Chondrocyte (in vitro differentiated cells): ENCODE data around the gene GALP. TPM values are rescaled to one million over a fixed set of nuclear protein-coding genes. Genes with fewer than 3 reads are reported as not detected.
"Not testable (repeated sequence)": the region's sequence is repeated elsewhere in the genome, so short reads cannot be mapped to it uniquely, and the experiment has no call there.

Source experiments
- DNase-seq: peaks from one replicate; pipeline ENCODE4 v3.0.0; 2021; ENCODE audit warnings: mixed read lengths, low spot score
- H3K27ac Mint-ChIP-seq: one replicate; pipeline ENCODE4 v1.8.0; 2021; ENCODE audit warnings: mild to moderate bottlenecking, moderate library complexity, mixed read lengths; ENCODE audit not compliant: unreplicated experiment
- H3K27me3 Mint-ChIP-seq: 2 replicates; pipeline ENCODE4 v1.8.0; 2021; ENCODE audit warnings: low read depth, mixed read lengths
- H3K36me3 Mint-ChIP-seq: 2 replicates; pipeline ENCODE4 v1.8.0; 2021; ENCODE audit warnings: low read depth, mixed read lengths
- H3K4me1 Mint-ChIP-seq: 2 replicates; pipeline ENCODE4 v1.8.0; 2021; ENCODE audit warnings: low read depth, mild to moderate bottlenecking, mixed read lengths
- H3K4me3 Mint-ChIP-seq: one replicate; pipeline ENCODE4 v1.8.0; 2021; ENCODE audit warnings: mild to moderate bottlenecking, moderate library complexity, mixed read lengths; ENCODE audit not compliant: unreplicated experiment
- H3K9me3 Mint-ChIP-seq: 2 replicates; pipeline ENCODE4 v1.8.0; 2021; ENCODE audit warnings: low read depth, mixed read lengths
- CTCF ChIP-seq: fragments of 200-600 bp; sonication (generic); IDR thresholded peaks from 2 replicates; pipeline ENCODE4 v1.5.0; 2021; ENCODE audit warnings: antibody characterized with exemption, mild to moderate bottlenecking, moderate library complexity
- total RNA-seq: library from RNA; stranded (reverse); gene quantifications from 3 replicates; pipeline ENCODE4 v1.2.1, GENCODE V29; 2021

GALP gene
- total RNA-seq, 1 donor from 2014 or later: not detected

DNA sequence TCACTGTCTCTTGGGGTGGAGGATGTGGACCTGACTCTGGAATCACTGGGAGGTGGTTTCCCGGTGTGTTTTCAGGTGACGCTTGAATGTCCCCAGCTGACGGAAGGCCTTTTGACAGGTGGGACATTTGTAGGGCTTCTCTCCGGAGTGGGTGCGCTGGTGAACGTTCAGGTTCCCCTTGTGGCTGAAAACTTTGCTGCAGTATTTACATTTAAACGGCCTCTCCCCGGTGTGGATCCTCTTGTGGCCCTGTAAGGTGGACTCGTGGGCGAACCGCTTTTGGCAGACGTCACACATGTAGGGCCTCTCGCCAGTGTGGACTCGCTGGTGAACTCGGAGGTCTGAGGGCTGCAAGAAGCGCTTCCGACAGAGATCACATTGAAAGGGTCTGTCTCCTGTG lies 14.0 kb downstream of the GALP start:
- Mint-ChIP-seq H3K27me3 (no peaks in the 10 kb centered on the region), H3K9me3 (peaks cover 8% of the 10 kb centered on the region), H3K4me1 (no peaks in the 10 kb centered on the region), H3K4me3 (no peak overlapping the region), H3K36me3 (no peaks in the 10 kb centered on the region), H3K27ac (no peak overlapping the region)
- no peak for DNase-seq
- no peak for TF ChIP-seq CTCF

GRCh38 chr19:56191115-56191514 lies 15.3 kb downstream of the GALP start:
- Mint-ChIP-seq H3K27me3 (no peaks in the 10 kb centered on the region), H3K4me3 (no peak overlapping the region), H3K36me3 (no peaks in the 10 kb centered on the region), H3K27ac (no peak overlapping the region), H3K4me1 (no peaks in the 10 kb centered on the region), H3K9me3 (peaks cover 8% of the 10 kb centered on the region)
- no peak for DNase-seq
- TF ChIP-seq CTCF: no peak

DNA sequence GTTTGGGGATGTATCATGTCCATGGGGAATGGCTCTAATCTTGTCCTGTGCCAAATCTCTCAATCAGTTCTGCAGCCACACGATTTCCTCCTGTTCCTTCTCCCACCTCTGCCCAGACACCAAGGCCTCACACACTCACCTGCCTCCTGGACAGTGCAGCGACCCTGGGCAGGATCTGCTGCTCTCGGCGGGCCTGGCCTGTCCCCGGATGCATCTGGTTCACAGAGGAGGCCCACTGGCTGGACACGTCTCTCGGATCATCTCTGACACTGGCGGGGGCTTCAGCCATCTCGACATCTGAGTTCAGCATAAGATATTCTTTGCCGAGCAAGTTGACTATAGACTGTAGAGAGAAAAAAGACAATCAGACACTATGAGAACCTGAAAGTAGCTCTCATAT lies 15.9 kb downstream of the GALP start:
- Mint-ChIP-seq H3K27me3 (no peaks in the 10 kb centered on the region), H3K36me3 (no peaks in the 10 kb centered on the region), H3K4me1 (no peaks in the 10 kb centered on the region), H3K9me3 (peaks cover 8% of the 10 kb centered on the region), H3K4me3 (no peak overlapping the region), H3K27ac (no peak overlapping the region)
- TF ChIP-seq CTCF: no peak
- no peak for DNase-seq

DNA sequence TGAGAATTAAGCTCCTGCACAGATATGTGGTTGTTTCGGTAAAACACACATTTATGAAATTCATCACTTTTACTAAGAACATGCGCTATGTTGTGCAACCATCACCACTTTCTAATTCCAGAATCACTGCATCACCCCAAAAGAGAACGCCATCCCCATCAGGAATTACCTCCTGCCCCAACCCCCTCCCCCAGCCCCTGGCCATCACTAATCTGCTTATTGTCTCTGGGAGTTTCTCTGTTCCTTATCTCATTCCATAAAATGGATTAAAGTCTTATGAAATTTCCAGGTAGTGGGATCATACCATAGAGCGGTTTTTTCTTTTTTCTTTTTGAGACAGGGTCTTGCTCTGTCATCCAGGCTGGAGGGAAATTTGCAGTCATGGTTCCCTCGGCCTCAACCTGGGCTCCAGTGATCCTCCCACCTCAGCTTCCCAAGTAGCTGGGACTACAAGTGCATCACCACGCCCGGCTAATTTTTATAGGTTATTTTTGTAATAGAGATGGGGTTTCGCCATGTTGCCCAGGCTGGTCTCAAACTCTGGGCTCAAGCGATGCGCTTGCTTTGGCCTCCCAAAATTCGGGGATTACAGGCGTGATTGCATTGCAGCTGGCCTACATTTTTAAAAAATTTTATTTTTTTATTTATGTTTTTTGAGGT lies 18.3 kb downstream of the GALP start:
- Mint-ChIP-seq H3K4me1 (no peaks in the 10 kb centered on the region), H3K27ac (no peak overlapping the region), H3K9me3 (peaks cover 8% of the 10 kb centered on the region), H3K27me3 (no peaks in the 10 kb centered on the region), H3K36me3 (no peaks in the 10 kb centered on the region), H3K4me3 (no peak overlapping the region)
- no peak for DNase-seq
- no peak for TF ChIP-seq CTCF

GRCh38 chr19:56197646-56198045 lies 21.8 kb downstream of the GALP start, which contains the start of gene ZSCAN5B:
ZSCAN5B (minus strand) TSS chr19:56197783; CDS start chr19:56193052, 4,731 bp downstream.
- not testable (repeated sequence) for H3K27me3 Mint-ChIP-seq, H3K4me3 Mint-ChIP-seq, DNase-seq, H3K4me1 Mint-ChIP-seq, H3K36me3 Mint-ChIP-seq, H3K27ac Mint-ChIP-seq
- H3K9me3 Mint-ChIP-seq: peaks cover 16% of the 10 kb centered on the region

DNA sequence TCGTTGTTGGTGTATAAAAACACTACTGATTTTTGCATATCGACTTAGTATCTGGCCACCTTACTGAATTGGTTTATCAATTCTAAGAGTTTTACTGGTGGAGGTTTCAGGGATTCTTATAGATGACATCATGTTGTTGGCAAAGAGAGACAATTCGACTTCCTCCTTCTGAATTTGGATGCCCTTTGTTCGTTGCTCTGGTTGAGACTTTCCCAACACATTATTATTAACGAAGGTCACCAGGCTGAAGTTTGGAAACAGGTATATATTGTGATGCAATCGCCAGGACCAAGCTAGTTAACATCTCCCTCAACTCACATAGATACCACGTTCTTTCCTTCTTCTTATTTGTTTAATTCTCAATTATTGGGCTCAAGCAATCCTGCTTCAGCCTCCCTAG lies 23.9 kb downstream of the GALP start:
- TF ChIP-seq CTCF: no peak
- H3K27ac Mint-ChIP-seq: no peak overlapping the region
- no peaks in the 10 kb centered on the region for H3K27me3 Mint-ChIP-seq

More for the DNA sequence above, 23.9 kb downstream of the GALP start:
- Mint-ChIP-seq H3K36me3 (no peaks in the 10 kb centered on the region), H3K4me1 (no peaks in the 10 kb centered on the region), H3K9me3 (peaks cover 13% of the 10 kb centered on the region), H3K4me3 (no peak overlapping the region)
- DNase-seq: no peak
